Keratinocyte (primary cell): ENCODE results near the gene ZGPAT.

Experiments
- CTCF ChIP-seq, 3 experiments: IDR thresholded peaks in 1 of 3; conservative IDR thresholded peaks in 1 of 3; optimal IDR thresholded peaks in 1 of 3; 2 replicates in 2 of 3; 3 replicates in 1 of 3; pipeline versions ENCODE3 to v1.5.1; 2011; ENCODE audit warnings: low read length in 3 of 3, mild to moderate bottlenecking in 3 of 3, moderate library complexity in 2 of 3, control low read depth in 1 of 3, inconsistent platforms in 1 of 3; ENCODE audit not compliant: insufficient read depth in 2 of 3; ENCODE audit errors: extremely low read depth in 1 of 3
- EZH2 ChIP-seq: IDR thresholded peaks from one replicate; pipeline ENCODE4 v1.6.1; 2012; ENCODE audit warnings: inconsistent platforms, mild to moderate bottlenecking, low read length, moderate library complexity

- TF ChIP-seq CTCF (optimal IDR thresholded peaks at IDR 0.05 in 1 of 3, IDR thresholded peaks at IDR 0.05 in 1 of 3, conservative IDR thresholded peaks at IDR 0.05 in 1 of 3; ENCODE audit: extremely low read depth in 1 of 3, insufficient read depth in 2 of 3, low read length in 3 of 3) (no peak), EZH2 (no peak)
Measured at GRCh38 chr20:63749597-63750508, 42.0 kb downstream of the ZGPAT start.
